ENCODE data around the gene USP11.
"Not testable (repeated sequence)": the region's sequence is repeated elsewhere in the genome, so short reads cannot be mapped to it uniquely, and the experiment has no call there.

DNA sequence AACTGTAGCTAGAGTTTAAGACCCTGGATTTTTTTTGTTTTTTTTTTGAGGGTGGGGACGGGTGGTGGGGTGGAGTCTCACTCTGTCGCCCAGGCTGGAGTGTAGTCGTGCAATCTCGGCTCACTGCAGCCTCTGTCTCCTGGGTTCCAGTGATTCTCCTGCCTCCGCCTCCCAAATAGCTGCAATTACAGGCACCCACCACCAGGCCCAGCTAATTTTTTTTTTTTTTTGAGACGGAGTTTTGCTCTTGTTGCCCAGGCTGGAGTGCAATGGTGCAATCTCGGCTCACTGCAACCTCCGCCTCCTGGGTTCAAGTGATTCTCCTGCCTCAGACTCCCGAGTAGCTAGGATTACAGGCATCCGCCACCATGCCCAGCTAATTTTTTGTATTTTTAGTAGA is 51.8 kb downstream of the USP11 start:
- TF ChIP-seq, protein P1, sequence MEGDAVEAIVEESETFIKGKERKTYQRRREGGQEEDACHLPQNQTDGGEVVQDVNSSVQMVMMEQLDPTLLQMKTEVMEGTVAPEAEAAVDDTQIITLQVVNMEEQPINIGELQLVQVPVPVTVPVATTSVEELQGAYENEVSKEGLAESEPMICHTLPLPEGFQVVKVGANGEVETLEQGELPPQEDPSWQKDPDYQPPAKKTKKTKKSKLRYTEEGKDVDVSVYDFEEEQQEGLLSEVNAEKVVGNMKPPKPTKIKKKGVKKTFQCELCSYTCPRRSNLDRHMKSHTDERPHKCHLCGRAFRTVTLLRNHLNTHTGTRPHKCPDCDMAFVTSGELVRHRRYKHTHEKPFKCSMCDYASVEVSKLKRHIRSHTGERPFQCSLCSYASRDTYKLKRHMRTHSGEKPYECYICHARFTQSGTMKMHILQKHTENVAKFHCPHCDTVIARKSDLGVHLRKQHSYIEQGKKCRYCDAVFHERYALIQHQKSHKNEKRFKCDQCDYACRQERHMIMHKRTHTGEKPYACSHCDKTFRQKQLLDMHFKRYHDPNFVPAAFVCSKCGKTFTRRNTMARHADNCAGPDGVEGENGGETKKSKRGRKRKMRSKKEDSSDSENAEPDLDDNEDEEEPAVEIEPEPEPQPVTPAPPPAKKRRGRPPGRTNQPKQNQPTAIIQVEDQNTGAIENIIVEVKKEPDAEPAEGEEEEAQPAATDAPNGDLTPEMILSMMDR (tag by site-specific recombination; IDR thresholded peaks at IDR 0.05) = not testable (repeated sequence)
- not testable (repeated sequence) for TF ChIP-seq HOXD13 (CRISPR knock-in tag; IDR thresholded peaks at IDR 0.05; ENCODE audit: borderline replicate concordance); ZNF140 (tag by site-specific recombination; IDR thresholded peaks at IDR 0.05); SP2 (tag by site-specific recombination; IDR thresholded peaks at IDR 0.05); ZNF112 (tag by site-specific recombination; IDR thresholded peaks at IDR 0.05); GFI1B (tag by site-specific recombination; IDR thresholded peaks at IDR 0.05); GLI2 (tag by site-specific recombination; IDR thresholded peaks at IDR 0.05; ENCODE audit: borderline replicate concordance, low read depth); YY1 (tag by site-specific recombination; IDR thresholded peaks at IDR 0.05); ZSCAN23 (tag by site-specific recombination; IDR thresholded peaks at IDR 0.05)
- TF ChIP-seq, protein P2, sequence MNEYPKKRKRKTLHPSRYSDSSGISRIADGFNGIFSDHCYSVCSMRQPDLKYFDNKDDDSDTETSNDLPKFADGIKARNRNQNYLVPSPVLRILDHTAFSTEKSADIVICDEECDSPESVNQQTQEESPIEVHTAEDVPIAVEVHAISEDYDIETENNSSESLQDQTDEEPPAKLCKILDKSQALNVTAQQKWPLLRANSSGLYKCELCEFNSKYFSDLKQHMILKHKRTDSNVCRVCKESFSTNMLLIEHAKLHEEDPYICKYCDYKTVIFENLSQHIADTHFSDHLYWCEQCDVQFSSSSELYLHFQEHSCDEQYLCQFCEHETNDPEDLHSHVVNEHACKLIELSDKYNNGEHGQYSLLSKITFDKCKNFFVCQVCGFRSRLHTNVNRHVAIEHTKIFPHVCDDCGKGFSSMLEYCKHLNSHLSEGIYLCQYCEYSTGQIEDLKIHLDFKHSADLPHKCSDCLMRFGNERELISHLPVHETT (tag by site-specific recombination; IDR thresholded peaks at IDR 0.05) = not testable (repeated sequence)
